Lower leg skin (tissue), 3 donors: Measurements from ENCODE around the gene POLR1B.

ENCODE experiments used
- CTCF ChIP-seq, 3 donors: fragments of 450-650 bp; IDR thresholded peaks; one replicate each; pipeline ENCODE4 v1.5.1; 2016; ENCODE audit warnings: antibody characterized with exemption in 3 of 3, mild to moderate bottlenecking in 3 of 3, moderate library complexity in 2 of 3
- POLR2A ChIP-seq, 2 donors: fragments of 450-650 bp; IDR thresholded peaks; one replicate each; pipeline ENCODE4 v1.6.1; 2016 to 2017; ENCODE audit warnings: antibody characterized with exemption in 2 of 2, mild to moderate bottlenecking in 1 of 2, moderate library complexity in 1 of 2

- no peak for TF ChIP-seq CTCF (IDR thresholded peaks at IDR 0.05)
- TF ChIP-seq POLR2A (IDR thresholded peaks at IDR 0.05), result no peak
These were observed 13.7 kb upstream of the POLR1B start for GRCh38 chr2:112528541-112528940.
